ENCODE measurements around the gene DBX1.

DNA sequence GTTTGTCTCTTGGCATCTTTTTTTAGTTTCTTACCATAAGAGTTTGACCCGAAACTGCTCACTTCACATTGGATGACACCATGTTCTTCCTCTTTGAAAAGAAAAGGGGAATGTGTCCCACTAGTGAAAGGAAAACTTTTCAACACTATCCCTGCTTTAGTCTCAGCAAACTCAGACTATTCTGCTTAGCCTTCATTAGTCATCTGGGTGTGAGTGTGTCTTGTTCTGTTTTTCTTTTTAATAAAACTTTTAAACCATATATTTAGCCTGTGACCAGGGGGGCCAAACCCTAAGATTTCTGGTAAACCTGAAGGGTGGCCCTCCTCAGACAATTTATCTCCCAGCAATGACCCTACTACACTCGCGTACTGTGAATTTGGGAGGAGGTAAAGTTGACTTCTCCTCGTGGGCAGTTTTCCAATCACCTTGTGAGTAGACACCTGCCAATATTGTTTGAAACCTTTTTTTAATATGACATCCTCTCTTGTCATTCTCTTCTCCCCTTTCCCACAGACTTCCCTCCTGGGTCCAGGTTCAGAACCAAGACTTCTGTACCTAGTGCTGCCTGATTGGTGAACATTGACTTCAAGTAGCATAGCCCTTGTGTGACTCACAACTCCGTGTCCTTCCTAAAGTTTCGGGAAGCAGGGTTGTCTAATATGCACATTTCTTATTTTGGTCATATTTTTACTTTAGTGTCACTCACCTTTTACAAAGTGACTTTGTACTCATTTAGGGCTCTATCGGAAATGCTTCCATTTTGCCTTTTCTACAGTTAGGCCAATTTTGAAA lies 39.9 kb downstream of the DBX1 start:
- TF ChIP-seq, protein P1, sequence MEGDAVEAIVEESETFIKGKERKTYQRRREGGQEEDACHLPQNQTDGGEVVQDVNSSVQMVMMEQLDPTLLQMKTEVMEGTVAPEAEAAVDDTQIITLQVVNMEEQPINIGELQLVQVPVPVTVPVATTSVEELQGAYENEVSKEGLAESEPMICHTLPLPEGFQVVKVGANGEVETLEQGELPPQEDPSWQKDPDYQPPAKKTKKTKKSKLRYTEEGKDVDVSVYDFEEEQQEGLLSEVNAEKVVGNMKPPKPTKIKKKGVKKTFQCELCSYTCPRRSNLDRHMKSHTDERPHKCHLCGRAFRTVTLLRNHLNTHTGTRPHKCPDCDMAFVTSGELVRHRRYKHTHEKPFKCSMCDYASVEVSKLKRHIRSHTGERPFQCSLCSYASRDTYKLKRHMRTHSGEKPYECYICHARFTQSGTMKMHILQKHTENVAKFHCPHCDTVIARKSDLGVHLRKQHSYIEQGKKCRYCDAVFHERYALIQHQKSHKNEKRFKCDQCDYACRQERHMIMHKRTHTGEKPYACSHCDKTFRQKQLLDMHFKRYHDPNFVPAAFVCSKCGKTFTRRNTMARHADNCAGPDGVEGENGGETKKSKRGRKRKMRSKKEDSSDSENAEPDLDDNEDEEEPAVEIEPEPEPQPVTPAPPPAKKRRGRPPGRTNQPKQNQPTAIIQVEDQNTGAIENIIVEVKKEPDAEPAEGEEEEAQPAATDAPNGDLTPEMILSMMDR (conservative IDR thresholded peaks at IDR 0.05; ENCODE audit: low read length) = no peak
- TF ChIP-seq EZH2phosphoT487 (IDR thresholded peaks at IDR 0.05; ENCODE audit: borderline replicate concordance) = no peak
